ENCODE data around the gene C1QTNF9B.

DNA sequence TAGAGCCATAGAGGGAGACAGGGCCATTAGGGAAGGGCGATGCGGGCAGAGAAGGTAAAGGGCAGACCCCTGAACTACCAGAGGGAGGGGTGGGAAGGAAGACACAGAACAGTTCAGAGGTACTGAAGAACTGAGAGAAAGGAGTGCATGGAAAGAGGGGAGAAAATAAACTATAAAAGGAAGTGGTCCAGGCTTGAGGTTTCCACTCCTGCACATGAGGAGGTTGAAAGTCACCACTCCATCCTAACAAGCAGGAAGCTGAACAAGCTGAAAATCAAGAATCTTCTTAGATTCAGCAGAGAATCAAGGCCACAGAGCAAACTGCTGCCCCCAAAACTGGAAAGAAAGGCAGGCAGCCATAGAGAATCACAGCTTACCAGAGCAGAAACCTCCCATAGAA is 53.2 kb downstream of the C1QTNF9B start:
- no peak for TF ChIP-seq EZH2 (IDR thresholded peaks at IDR 0.05; ENCODE audit: borderline replicate concordance, low read depth, low read length, severe bottlenecking)
- TF ChIP-seq, protein P1, sequence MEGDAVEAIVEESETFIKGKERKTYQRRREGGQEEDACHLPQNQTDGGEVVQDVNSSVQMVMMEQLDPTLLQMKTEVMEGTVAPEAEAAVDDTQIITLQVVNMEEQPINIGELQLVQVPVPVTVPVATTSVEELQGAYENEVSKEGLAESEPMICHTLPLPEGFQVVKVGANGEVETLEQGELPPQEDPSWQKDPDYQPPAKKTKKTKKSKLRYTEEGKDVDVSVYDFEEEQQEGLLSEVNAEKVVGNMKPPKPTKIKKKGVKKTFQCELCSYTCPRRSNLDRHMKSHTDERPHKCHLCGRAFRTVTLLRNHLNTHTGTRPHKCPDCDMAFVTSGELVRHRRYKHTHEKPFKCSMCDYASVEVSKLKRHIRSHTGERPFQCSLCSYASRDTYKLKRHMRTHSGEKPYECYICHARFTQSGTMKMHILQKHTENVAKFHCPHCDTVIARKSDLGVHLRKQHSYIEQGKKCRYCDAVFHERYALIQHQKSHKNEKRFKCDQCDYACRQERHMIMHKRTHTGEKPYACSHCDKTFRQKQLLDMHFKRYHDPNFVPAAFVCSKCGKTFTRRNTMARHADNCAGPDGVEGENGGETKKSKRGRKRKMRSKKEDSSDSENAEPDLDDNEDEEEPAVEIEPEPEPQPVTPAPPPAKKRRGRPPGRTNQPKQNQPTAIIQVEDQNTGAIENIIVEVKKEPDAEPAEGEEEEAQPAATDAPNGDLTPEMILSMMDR (IDR thresholded peaks at IDR 0.05; ENCODE audit: borderline replicate concordance, extremely low read depth, low read length, poor library complexity, severe bottlenecking) = no peak

Measured in DND-41 (cell line).